ENCODE data around the gene SPEN.
A peak's percentile ranks its signal among the peaks of the same experiment; 100 is the strongest.

DNA sequence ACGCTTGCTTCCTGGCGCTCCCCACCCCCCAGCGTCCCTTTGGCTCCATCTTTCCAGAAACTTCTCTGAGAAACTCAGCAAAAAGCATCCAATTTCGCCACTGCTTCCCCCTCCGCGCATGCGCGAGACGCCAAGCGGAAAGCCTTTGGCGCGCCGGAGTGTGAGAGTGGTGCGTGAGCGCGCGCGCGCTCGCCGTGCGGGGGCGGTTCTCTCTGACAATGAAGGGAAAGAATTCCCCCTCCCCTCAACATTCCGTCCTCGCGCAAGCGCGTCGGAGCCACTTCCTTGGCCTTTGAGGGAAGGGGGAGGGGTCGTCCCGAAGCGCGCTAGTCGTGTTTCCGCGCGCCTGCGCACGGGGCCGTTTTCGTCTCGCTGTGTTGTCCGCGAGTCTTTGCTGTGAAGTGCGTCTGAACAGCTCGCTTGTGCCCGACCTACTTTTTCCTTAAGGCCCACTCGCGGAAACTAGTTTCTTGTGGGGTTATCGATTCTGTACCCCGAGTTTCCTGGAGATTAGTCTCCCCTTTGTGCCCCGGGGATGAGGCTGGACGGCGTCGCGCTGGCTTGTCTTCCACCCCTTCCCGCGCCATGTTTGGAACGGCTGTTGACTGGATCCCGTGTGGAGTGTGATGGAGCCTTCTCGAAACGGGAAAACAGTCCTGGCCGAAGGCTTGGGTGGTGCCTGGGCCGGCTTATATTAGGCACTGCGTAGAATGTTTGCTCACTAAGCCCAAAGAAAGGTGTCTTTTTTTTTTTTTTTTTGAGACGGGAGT, 11.6 kb upstream of the SPEN start:
- peak; percentile 78 for TF ChIP-seq POLR2A (IDR thresholded peaks at IDR 0.05; ENCODE audit: low read depth, low read length)
- TF ChIP-seq POLR2AphosphoS5 (IDR thresholded peaks at IDR 0.05; ENCODE audit: low read depth, low read length) = peak; percentile 82
